ENCODE data around the gene CRTC2. TPM values are rescaled to one million over a fixed set of nuclear protein-coding genes. Genes with fewer than 3 reads are reported as not detected.
A peak's percentile ranks its signal among the peaks of the same experiment; 100 is the strongest.

The CRTC2 gene
- total RNA-seq, 1 donor from 2014 or later = 47.3 TPM

DNA sequence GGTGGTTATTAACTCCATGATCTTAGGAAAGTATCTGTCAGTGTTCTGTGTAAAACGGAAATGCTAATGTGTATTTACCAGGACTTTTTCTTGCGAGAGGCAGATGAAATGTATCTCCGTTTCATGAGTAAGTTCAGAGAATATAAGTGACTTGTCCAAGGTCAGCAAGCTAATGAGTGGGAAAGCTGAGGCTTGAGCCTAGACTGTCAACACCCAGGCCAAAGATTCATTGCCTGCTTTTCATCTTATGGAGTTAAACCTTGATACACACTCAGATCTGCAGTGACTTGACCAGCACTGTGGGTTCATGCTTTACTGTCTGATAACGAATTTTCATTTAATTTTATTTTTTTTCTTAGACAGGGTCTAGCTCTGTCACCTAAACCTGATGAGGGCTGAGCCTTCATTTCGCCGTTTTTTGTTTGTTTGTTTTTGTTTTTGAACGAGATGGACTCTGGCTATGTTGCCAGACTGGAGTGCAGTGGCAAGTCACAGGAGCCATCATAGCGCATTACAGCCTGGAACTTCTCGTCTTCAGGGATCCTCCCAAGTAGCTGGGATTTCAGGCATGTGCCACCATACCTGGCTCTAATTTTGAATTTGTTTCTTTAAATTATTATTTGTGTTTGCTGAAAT lies 20.0 kb upstream of the CRTC2 start:
- peak overlapping the region; percentile 96 for H3K4me3 Mint-ChIP-seq (ENCODE audit: unreplicated experiment)
- TF ChIP-seq CTCF (IDR thresholded peaks at IDR 0.05; ENCODE audit: partially characterized antibody, unreplicated experiment) = no peak
- DNase-seq = no peak
- H3K9me3 Mint-ChIP-seq (ENCODE audit: unreplicated experiment) = no peaks in the 10 kb centered on the region
- peaks cover 5% of the 10 kb centered on the region for H3K27me3 Mint-ChIP-seq (ENCODE audit: unreplicated experiment)
- H3K36me3 Mint-ChIP-seq (ENCODE audit: unreplicated experiment) = no peaks in the 10 kb centered on the region
- H3K27ac Mint-ChIP-seq (ENCODE audit: unreplicated experiment) = peak overlapping the region; percentile 96
- H3K4me1 Mint-ChIP-seq (ENCODE audit: low read depth, unreplicated experiment) = no peaks in the 10 kb centered on the region

- no peaks in the 10 kb centered on the region for H3K9me3 Mint-ChIP-seq (ENCODE audit: unreplicated experiment)
- H3K4me1 Mint-ChIP-seq (ENCODE audit: low read depth, unreplicated experiment) = no peaks in the 10 kb centered on the region
- TF ChIP-seq CTCF (IDR thresholded peaks at IDR 0.05; ENCODE audit: partially characterized antibody, unreplicated experiment) = no peak
- peak within 1 kb of the TSS; percentile 96 for H3K4me3 Mint-ChIP-seq (ENCODE audit: unreplicated experiment)
- peak within 1 kb of the TSS; percentile 96 for H3K27ac Mint-ChIP-seq (ENCODE audit: unreplicated experiment)
- DNase-seq = peak; percentile 89
- peaks cover 5% of the 10 kb centered on the region for H3K27me3 Mint-ChIP-seq (ENCODE audit: unreplicated experiment)
- no peaks in the 10 kb centered on the region for H3K36me3 Mint-ChIP-seq (ENCODE audit: unreplicated experiment)
Observed at GRCh38 chr1:153977250-153978240, 19.1 kb upstream of the CRTC2 start, which contains the start of gene JTB. JTB (minus strand) TSS chr1:153977674; CDS start chr1:153977252, 422 bp downstream.

GRCh38 chr1:153976819-153977249 lies 18.4 kb upstream of the CRTC2 start:
- TF ChIP-seq CTCF (IDR thresholded peaks at IDR 0.05; ENCODE audit: partially characterized antibody, unreplicated experiment) = no peak
- Mint-ChIP-seq H3K9me3 (ENCODE audit: unreplicated experiment) (no peaks in the 10 kb centered on the region), H3K4me1 (ENCODE audit: low read depth, unreplicated experiment) (no peaks in the 10 kb centered on the region), H3K27me3 (ENCODE audit: unreplicated experiment) (peaks cover 5% of the 10 kb centered on the region), H3K4me3 (ENCODE audit: unreplicated experiment) (peak overlapping the region; percentile 86), H3K36me3 (ENCODE audit: unreplicated experiment) (no peaks in the 10 kb centered on the region), H3K27ac (ENCODE audit: unreplicated experiment) (peak overlapping the region; percentile 86)
- DNase-seq = no peak

GRCh38 chr1:153973525-153973924 lies 15.1 kb upstream of the CRTC2 start:
- Mint-ChIP-seq H3K36me3 (ENCODE audit: unreplicated experiment) (no peaks in the 10 kb centered on the region), H3K4me3 (ENCODE audit: unreplicated experiment) (no peak overlapping the region), H3K4me1 (ENCODE audit: low read depth, unreplicated experiment) (peaks cover 1% of the 10 kb centered on the region), H3K27me3 (ENCODE audit: unreplicated experiment) (peaks cover 5% of the 10 kb centered on the region), H3K9me3 (ENCODE audit: unreplicated experiment) (no peaks in the 10 kb centered on the region), H3K27ac (ENCODE audit: unreplicated experiment) (no peak overlapping the region)
- no peak for DNase-seq
- no peak for TF ChIP-seq CTCF (IDR thresholded peaks at IDR 0.05; ENCODE audit: partially characterized antibody, unreplicated experiment)
